Right lobe of liver (tissue), 4 donors: ENCODE data around the gene RAB39B.

Source experiments
- CTCF ChIP-seq, 4 donors: fragments of 200-600 bp in 3 of 4; fragments of 450-650 bp in 1 of 4; IDR thresholded peaks; one replicate each; pipeline versions ENCODE4 v1.5.1 to v1.8.0; 2016 to 2022; ENCODE audit warnings: antibody characterized with exemption in 4 of 4, mild to moderate bottlenecking in 2 of 4
- POLR2A ChIP-seq: fragments of 450-650 bp; IDR thresholded peaks from one replicate; pipeline ENCODE4 v1.6.1; 2017; ENCODE audit warnings: antibody characterized with exemption, mild to moderate bottlenecking
- donor health status: DM: no; HTN: no; CAD: no.
- donor health status: DM: no; HTN: no; CAD: no.
- donor health status: DM: no; HTN: yes; CAD: no.

- TF ChIP-seq CTCF (IDR thresholded peaks at IDR 0.05): no peak
- no peak for TF ChIP-seq POLR2A
Measured at GRCh38 chrX:155270969-155271368, 6.7 kb upstream of the RAB39B start.
